LHCN-M2 (cell line): ENCODE measurements around the gene TDRD1. TPM values are rescaled to one million over a fixed set of nuclear protein-coding genes. Genes with fewer than 3 reads are reported as not detected.

Experiments
- DNase-seq: peaks from one replicate; pipeline ENCODE4 v3.0.0-alpha.2; 2012; ENCODE audit warnings: low read depth
- total RNA-seq: library from RNA; depleted of rRNA; stranded (reverse); fragments of >200 nt; gene quantifications from 2 replicates; pipeline ENCODE4 v1.2.3, GENCODE V29; 2014

The TDRD1 gene
- total RNA-seq, 1 experiment from 2014 or later: 0.06 TPM

- no peak for DNase-seq
Measured at GRCh38 chr10:114234132-114234531, 55.0 kb downstream of the TDRD1 start.

GRCh38 chr10:114239117-114239993 lies 60.2 kb downstream of the TDRD1 start, which contains the start of gene VWA2:
VWA2 (plus strand) TSS chr10:114239254; CDS start chr10:114248714, 9,460 bp downstream.
- DNase-seq: no peak

- no peak for DNase-seq
Measured at GRCh38 chr10:114239994-114240345, 60.8 kb downstream of the TDRD1 start.

GRCh38 chr10:114242235-114242634 lies 63.1 kb downstream of the TDRD1 start:
- DNase-seq: no peak

- no peak for DNase-seq
Measured at GRCh38 chr10:114243661-114244060, 64.5 kb downstream of the TDRD1 start.

- no peak for DNase-seq
Measured at GRCh38 chr10:114244126-114244525, 65.0 kb downstream of the TDRD1 start.

- DNase-seq: no peak
Measured at GRCh38 chr10:114245121-114245791, 66.1 kb downstream of the TDRD1 start.

- no peak for DNase-seq
Measured at GRCh38 chr10:114246679-114247305, 67.6 kb downstream of the TDRD1 start.

GRCh38 chr10:114250236-114250635 lies 71.1 kb downstream of the TDRD1 start:
- DNase-seq: no peak

GRCh38 chr10:114250716-114251115 lies 71.6 kb downstream of the TDRD1 start:
- no peak for DNase-seq

- no peak for DNase-seq
Measured at GRCh38 chr10:114252092-114252491, 72.9 kb downstream of the TDRD1 start.

GRCh38 chr10:114252883-114253282 lies 73.7 kb downstream of the TDRD1 start:
- DNase-seq: no peak

GRCh38 chr10:114255227-114255626 lies 76.1 kb downstream of the TDRD1 start:
- no peak for DNase-seq

- no peak for DNase-seq
Measured at GRCh38 chr10:114256008-114256765, 77.0 kb downstream of the TDRD1 start.

- DNase-seq: no peak
Measured at GRCh38 chr10:114256822-114257221, 77.7 kb downstream of the TDRD1 start.

GRCh38 chr10:114257498-114257897 lies 78.3 kb downstream of the TDRD1 start:
- no peak for DNase-seq

GRCh38 chr10:114258274-114258840 lies 79.2 kb downstream of the TDRD1 start:
- no peak for DNase-seq

GRCh38 chr10:114259824-114260223 lies 80.7 kb downstream of the TDRD1 start:
- peak; percentile 12 for DNase-seq

- no peak for DNase-seq
Measured at GRCh38 chr10:114260366-114260765, 81.2 kb downstream of the TDRD1 start.

- DNase-seq: peak; percentile 41
Measured at GRCh38 chr10:114261076-114261475, 81.9 kb downstream of the TDRD1 start.

GRCh38 chr10:114262496-114262895 lies 83.3 kb downstream of the TDRD1 start:
- no peak for DNase-seq
